Measurements from ENCODE around the gene SH3BP5. TPM values are rescaled to one million over a fixed set of nuclear protein-coding genes. Genes with fewer than 3 reads are reported as not detected.

SH3BP5 gene
- total and polyA plus RNA-seq, 2 donors (not counting 1 experiment from before 2014, with no cell fraction given): 76.6 to 92.3 TPM

DNA sequence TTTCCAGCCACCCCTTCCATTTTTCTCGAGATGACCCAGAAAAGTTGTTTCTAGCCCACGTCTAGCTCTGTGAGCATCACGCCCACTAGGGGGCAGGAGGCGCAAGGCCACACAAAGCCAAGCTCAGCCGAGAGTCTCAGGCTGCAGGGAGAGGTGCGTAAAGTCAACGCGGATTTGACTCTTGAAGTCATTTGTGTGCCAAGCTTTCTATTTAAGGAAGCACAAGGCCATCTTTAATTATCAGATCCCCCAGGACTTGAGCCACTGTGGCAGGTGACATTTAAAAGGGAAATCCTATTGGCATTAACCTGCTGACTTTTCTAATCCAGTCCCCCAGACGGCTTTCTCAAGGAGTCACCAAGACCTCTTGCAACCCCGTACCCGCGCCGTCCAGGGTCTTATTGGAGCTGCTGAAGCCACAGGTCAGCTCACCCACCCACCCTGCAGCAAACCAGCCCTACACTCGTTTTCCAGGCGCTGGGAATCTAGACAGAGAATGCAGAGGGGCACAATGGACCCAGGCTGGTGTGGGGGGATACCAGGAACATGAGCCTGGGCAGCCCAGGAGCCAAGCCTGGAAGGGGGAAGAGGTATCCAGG is 64.3 kb downstream of the SH3BP5 start:
- ChIA-PET CTCF (interaction anchor here (0.6 to 13.8 kb wide), 52 partner anchors 9 to 290 kb away, joined by 3 to 421 read pairs (median 8); partner anchors contain the start of genes CAPN7 and SH3BP5), POLR2A (interaction anchor here (0.6 to 1.6 kb wide), 5 partner anchors 24 to 131 kb away, joined by 3 to 6 read pairs (median 3); no protein-coding TSS in a partner anchor)
- Histone ChIP-seq H3K4me2 (replicated peaks; ENCODE audit: low read depth, low read length, poor library complexity, severe bottlenecking) (peak overlapping the region; percentile 62), H3K27ac (ENCODE audit: low read length in 2 of 2) (no peak overlapping the region), H3K27me3 (replicated peaks in 1 of 4; ENCODE audit: control extremely low read depth in 1 of 4, control insufficient read depth in 3 of 4, insufficient read depth in 4 of 4, low read length in 3 of 4) (no peaks in the 10 kb centered on the region), H2AFZ (ENCODE audit: insufficient read depth, low read depth, low read length, poor library complexity, severe bottlenecking) (no peak overlapping the region), H3K9me3 (ENCODE audit: control extremely low read depth in 1 of 3, control insufficient read depth in 2 of 3, insufficient read depth in 1 of 3, low read length in 2 of 3) (no peaks in the 10 kb centered on the region), H3K4me1 (ENCODE audit: control insufficient read depth in 2 of 2, insufficient read depth in 2 of 2, low read length in 2 of 2) (peaks cover 71 to 79% of the 10 kb centered on the region in 2 donors), H3K9ac (ENCODE audit: low read length) (no peak overlapping the region), H3K79me2 (ENCODE audit: control insufficient read depth, insufficient read depth, low read length) (peaks cover 75% of the 10 kb centered on the region), H3K4me3 (ENCODE audit: control extremely low read depth in 1 of 5, extremely low read depth in 1 of 5, insufficient read depth in 1 of 5, low read depth in 2 of 5, low read length in 4 of 5) (no peak overlapping the region), H3K36me3 (replicated peaks in 1 of 2; ENCODE audit: control extremely low read depth in 1 of 2, control insufficient read depth in 1 of 2, extremely low read depth in 1 of 2, insufficient read depth in 2 of 2, low read length in 1 of 2) (peaks cover 7 to 54% of the 10 kb centered on the region in 2 experiments), H4K20me1 (ENCODE audit: control insufficient read depth, insufficient read depth, low read length, poor library complexity, severe bottlenecking) (peaks cover 98% of the 10 kb centered on the region)
- TF ChIP-seq, protein P1, sequence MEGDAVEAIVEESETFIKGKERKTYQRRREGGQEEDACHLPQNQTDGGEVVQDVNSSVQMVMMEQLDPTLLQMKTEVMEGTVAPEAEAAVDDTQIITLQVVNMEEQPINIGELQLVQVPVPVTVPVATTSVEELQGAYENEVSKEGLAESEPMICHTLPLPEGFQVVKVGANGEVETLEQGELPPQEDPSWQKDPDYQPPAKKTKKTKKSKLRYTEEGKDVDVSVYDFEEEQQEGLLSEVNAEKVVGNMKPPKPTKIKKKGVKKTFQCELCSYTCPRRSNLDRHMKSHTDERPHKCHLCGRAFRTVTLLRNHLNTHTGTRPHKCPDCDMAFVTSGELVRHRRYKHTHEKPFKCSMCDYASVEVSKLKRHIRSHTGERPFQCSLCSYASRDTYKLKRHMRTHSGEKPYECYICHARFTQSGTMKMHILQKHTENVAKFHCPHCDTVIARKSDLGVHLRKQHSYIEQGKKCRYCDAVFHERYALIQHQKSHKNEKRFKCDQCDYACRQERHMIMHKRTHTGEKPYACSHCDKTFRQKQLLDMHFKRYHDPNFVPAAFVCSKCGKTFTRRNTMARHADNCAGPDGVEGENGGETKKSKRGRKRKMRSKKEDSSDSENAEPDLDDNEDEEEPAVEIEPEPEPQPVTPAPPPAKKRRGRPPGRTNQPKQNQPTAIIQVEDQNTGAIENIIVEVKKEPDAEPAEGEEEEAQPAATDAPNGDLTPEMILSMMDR (IDR thresholded peaks at IDR 0.05): peak; percentile 92
- no peak for TF ChIP-seq EZH2 (IDR thresholded peaks at IDR 0.05; ENCODE audit: borderline replicate concordance, insufficient read depth, low read depth, low read length, poor library complexity, severe bottlenecking)
- Mint-ChIP-seq H3K4me3 (peak overlapping the region; percentile 39), H3K4me1 (peaks cover 81% of the 10 kb centered on the region), H3K27me3 (no peaks in the 10 kb centered on the region), H3K9me3 (ENCODE audit: insufficient read depth) (no peaks in the 10 kb centered on the region), H3K27ac (no peak overlapping the region)
- ATAC-seq (ENCODE audit: low read depth) (peak; percentile 41), DNase-seq (peak; percentile 87)
- WGBS (ENCODE audit: insufficient coverage): 0% methylated on average over 5 of the region's 15 CpGs
- intact Hi-C loops (cut with micrococcal nuclease): loop anchor here (1.0 to 2.0 kb wide), 6 partner anchors 61 to 289 kb away; partner anchors contain the start of genes CAPN7 and SH3BP5

DNA sequence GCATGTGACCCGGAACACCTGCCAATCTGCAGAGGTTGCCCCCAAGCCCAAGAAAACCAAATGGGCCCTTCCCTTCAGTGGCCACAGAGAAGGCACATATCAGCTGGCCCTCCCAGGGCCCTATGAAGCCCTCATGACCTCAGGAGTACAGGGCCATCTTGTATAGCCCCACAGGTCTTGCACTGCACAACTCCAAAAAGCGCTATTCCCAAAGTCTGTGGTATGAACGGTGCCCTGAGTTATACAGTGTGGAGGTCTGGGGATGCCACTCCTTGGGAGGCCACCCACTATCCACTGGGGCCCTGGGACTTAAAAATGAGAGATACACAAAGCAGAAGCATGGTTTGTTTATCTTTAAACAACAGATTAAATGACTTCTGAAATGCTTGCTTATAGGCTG is 64.9 kb downstream of the SH3BP5 start:
- peaks cover 7 to 54% of the 10 kb centered on the region in 2 experiments for H3K36me3 ChIP-seq (replicated peaks in 1 of 2; ENCODE audit: control extremely low read depth in 1 of 2, control insufficient read depth in 1 of 2, extremely low read depth in 1 of 2, insufficient read depth in 2 of 2, low read length in 1 of 2)
- no peaks in the 10 kb centered on the region for H3K27me3 ChIP-seq (replicated peaks in 1 of 4; ENCODE audit: control extremely low read depth in 1 of 4, control insufficient read depth in 3 of 4, insufficient read depth in 4 of 4, low read length in 3 of 4)
- peaks cover 81% of the 10 kb centered on the region for H3K79me2 ChIP-seq (ENCODE audit: control insufficient read depth, insufficient read depth, low read length)
- H3K4me3 Mint-ChIP-seq: no peak overlapping the region
- H2AFZ ChIP-seq (ENCODE audit: insufficient read depth, low read depth, low read length, poor library complexity, severe bottlenecking): no peak overlapping the region
- DNase-seq (no peak), ATAC-seq (ENCODE audit: low read depth) (no peak)
- TF ChIP-seq, protein P1 (IDR thresholded peaks at IDR 0.05): no peak
- TF ChIP-seq EZH2 (IDR thresholded peaks at IDR 0.05; ENCODE audit: borderline replicate concordance, insufficient read depth, low read depth, low read length, poor library complexity, severe bottlenecking): no peak
- H3K27ac Mint-ChIP-seq: no peak overlapping the region
- peaks cover 96% of the 10 kb centered on the region for H4K20me1 ChIP-seq (ENCODE audit: control insufficient read depth, insufficient read depth, low read length, poor library complexity, severe bottlenecking)
- H3K9me3 ChIP-seq (ENCODE audit: control extremely low read depth in 1 of 3, control insufficient read depth in 2 of 3, insufficient read depth in 1 of 3, low read length in 2 of 3): no peaks in the 10 kb centered on the region
- no peak overlapping the region for H3K4me3 ChIP-seq (ENCODE audit: control extremely low read depth in 1 of 5, extremely low read depth in 1 of 5, insufficient read depth in 1 of 5, low read depth in 2 of 5, low read length in 4 of 5)
- H3K4me1 ChIP-seq (ENCODE audit: control insufficient read depth in 2 of 2, insufficient read depth in 2 of 2, low read length in 2 of 2): peaks cover 64 to 72% of the 10 kb centered on the region in 2 donors
- no peaks in the 10 kb centered on the region for H3K27me3 Mint-ChIP-seq
- POLR2A ChIA-PET: interaction anchor here (0.9 to 1.6 kb wide), 4 partner anchors 25 to 131 kb away, joined by 3 to 6 read pairs (median 4); no protein-coding TSS in a partner anchor
- intact Hi-C loops (cut with micrococcal nuclease): no loop called here
- H3K4me2 ChIP-seq (replicated peaks; ENCODE audit: low read depth, low read length, poor library complexity, severe bottlenecking): peak overlapping the region; percentile 62
- H3K4me1 Mint-ChIP-seq: peaks cover 76% of the 10 kb centered on the region
- CTCF ChIA-PET: interaction anchor here (0.7 to 13.8 kb wide), 50 partner anchors 9 to 291 kb away, joined by 3 to 421 read pairs (median 8); partner anchors contain the start of genes CAPN7 and SH3BP5
- H3K27ac ChIP-seq (ENCODE audit: low read length in 2 of 2): no peak overlapping the region
- no peak overlapping the region for H3K9ac ChIP-seq (ENCODE audit: low read length)
- no peaks in the 10 kb centered on the region for H3K9me3 Mint-ChIP-seq (ENCODE audit: insufficient read depth)
- WGBS (ENCODE audit: insufficient coverage): 100% methylated on average over 1 of the region's 3 CpGs

All from B cell (primary cell).